Measurements from ENCODE around the gene KLK12. TPM values are rescaled to one million over a fixed set of nuclear protein-coding genes. Genes with fewer than 3 reads are reported as not detected.
"Not testable (repeated sequence)": the region's sequence is repeated elsewhere in the genome, so short reads cannot be mapped to it uniquely, and the experiment has no call there.

The KLK12 gene
- total RNA-seq, 1 donor from 2014 or later: 1.9 TPM

GRCh38 chr19:51000426-51000825, 34.4 kb downstream of the KLK12 start:
- Histone ChIP-seq H3K4me3 (no peak overlapping the region), H3K4me1 (no peaks in the 10 kb centered on the region), H3K27me3 (ENCODE audit: low read depth) (peaks cover 44% of the 10 kb centered on the region), H3K9me3 (no peaks in the 10 kb centered on the region), H3K27ac (no peak overlapping the region), H3K36me3 (no peaks in the 10 kb centered on the region)
- peak in 1 of 2 donors; percentile 18 for ATAC-seq
- intact Hi-C loops (cut with DNase I): no loop called here
- no peak for DNase-seq
- TF ChIP-seq CTCF (IDR thresholded peaks at IDR 0.05): no peak

DNA sequence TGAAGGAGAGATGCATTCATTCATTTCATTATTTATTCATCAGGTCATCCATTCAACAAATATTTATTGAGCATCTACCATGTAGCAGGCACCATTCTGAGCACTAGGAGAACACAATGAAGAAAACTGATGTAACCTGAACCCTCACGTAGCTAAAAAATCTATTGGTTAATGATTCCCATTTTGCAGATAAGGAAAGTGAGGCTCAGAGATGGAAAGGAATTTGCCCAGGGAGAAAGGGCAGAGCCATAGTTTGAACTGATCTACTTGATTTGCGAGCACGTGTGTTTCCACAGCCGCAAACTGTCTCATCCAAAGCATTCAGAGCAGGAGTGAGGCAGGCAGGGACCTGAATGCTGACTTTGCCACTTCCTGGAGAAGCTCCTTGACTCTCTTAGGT, 36.1 kb downstream of the KLK12 start:
- H3K27me3 ChIP-seq (ENCODE audit: low read depth): peaks cover 36% of the 10 kb centered on the region
- H3K4me3 ChIP-seq: no peak overlapping the region
- no peaks in the 10 kb centered on the region for H3K4me1 ChIP-seq
- H3K36me3 ChIP-seq: no peaks in the 10 kb centered on the region
- TF ChIP-seq CTCF (IDR thresholded peaks at IDR 0.05): no peak
- no peak overlapping the region for H3K27ac ChIP-seq
- intact Hi-C loops (cut with DNase I): no loop called here
- H3K9me3 ChIP-seq: no peaks in the 10 kb centered on the region
- ATAC-seq (no peak), DNase-seq (no peak)

DNA sequence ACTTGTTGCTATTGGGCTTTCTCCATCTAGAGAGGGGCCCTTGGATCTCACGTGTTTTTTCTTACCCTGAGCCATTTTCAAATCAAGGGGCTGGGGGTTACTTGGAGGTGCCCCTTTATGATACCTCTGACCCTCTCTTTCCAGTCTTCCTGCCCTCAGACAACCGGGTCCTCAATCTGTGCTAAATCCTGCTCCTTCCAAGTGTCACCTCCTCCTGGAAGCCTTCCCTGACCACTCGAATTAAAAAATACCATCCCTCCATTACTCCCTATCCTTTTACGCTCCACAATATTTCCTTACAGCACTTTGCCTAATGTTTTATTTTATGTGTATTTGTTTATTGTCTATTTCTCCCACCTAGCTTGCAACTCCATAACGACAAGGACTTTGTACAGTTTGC, 36.7 kb downstream of the KLK12 start:
- peaks cover 35% of the 10 kb centered on the region for H3K27me3 ChIP-seq (ENCODE audit: low read depth)

DNA sequence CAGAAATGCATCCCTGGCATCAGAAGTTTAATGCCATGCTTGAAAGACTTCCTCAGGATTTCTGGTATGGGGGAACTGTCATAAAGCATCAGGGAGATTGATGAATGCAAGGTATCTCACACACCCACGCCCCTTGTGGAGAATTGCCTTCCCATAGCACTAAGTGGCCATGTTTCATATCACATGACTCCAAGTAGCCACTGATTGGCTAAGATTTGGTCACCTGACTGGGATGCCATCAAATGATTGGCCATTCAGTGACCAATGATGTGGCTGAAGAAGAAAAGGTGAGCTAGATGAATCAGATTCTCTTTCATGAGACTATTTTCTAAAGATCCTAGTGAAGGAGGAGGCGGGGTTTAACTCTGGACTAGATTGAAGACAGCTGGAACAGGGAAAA, 40.7 kb downstream of the KLK12 start:
- H3K27me3 ChIP-seq (ENCODE audit: low read depth): peaks cover 1% of the 10 kb centered on the region
- H3K4me1 ChIP-seq: no peaks in the 10 kb centered on the region
- no peak for TF ChIP-seq CTCF (IDR thresholded peaks at IDR 0.05)
- DNase-seq: no peak
- intact Hi-C loops (cut with DNase I): no loop called here
- no peak overlapping the region for H3K27ac ChIP-seq
- H3K9me3 ChIP-seq: no peaks in the 10 kb centered on the region
- no peaks in the 10 kb centered on the region for H3K36me3 ChIP-seq
- no peak overlapping the region for H3K4me3 ChIP-seq
- ATAC-seq: no peak

More for the DNA sequence above, 36.7 kb downstream of the KLK12 start:
- intact Hi-C loops (cut with DNase I): no loop called here
- Histone ChIP-seq H3K36me3 (no peaks in the 10 kb centered on the region), H3K9me3 (no peaks in the 10 kb centered on the region), H3K27ac (no peak overlapping the region), H3K4me3 (no peak overlapping the region), H3K4me1 (no peaks in the 10 kb centered on the region)
- TF ChIP-seq CTCF (IDR thresholded peaks at IDR 0.05): no peak
- ATAC-seq: no peak
- no peak for DNase-seq

- DNase-seq (no peak), ATAC-seq (no peak)
- Histone ChIP-seq H3K36me3 (no peaks in the 10 kb centered on the region), H3K4me3 (no peak overlapping the region), H3K4me1 (no peaks in the 10 kb centered on the region), H3K9me3 (no peaks in the 10 kb centered on the region), H3K27ac (no peak overlapping the region), H3K27me3 (ENCODE audit: low read depth) (peaks cover 4% of the 10 kb centered on the region)
- intact Hi-C loops (cut with DNase I): no loop called here
- TF ChIP-seq CTCF (IDR thresholded peaks at IDR 0.05): no peak
Observed at GRCh38 chr19:50992666-50993035, 42.2 kb downstream of the KLK12 start.

DNA sequence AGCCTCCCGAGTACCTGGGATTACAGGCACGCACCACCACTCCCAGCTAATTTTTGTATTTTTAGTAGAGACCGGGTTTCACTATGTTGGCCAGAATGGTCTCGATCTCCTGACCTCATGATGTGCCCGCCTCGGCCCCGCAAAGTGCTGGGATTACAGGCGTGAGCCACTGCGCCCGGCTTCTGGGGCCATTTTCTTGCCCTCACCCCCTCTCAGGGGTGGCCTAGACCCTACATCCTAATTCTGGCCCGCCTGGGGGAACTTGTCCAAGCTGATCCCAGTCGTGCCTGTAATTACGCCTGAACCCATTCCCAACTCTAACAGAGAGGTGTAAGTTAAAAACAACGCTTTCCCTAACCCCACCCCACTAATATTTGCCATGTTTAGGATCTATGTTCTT, 50.4 kb downstream of the KLK12 start:
- H3K4me3 ChIP-seq; DNase-seq; ATAC-seq; H3K9me3 ChIP-seq; intact Hi-C loops (cut with DNase I); H3K36me3 ChIP-seq; H3K27ac ChIP-seq; H3K4me1 ChIP-seq: not testable (repeated sequence)
- H3K27me3 ChIP-seq (ENCODE audit: low read depth): peaks cover 18% of the 10 kb centered on the region

All from lower lobe of right lung (tissue), 2 donors.